ENCODE measurements around the gene LMO3. TPM values are rescaled to one million over a fixed set of nuclear protein-coding genes. Genes with fewer than 3 reads are reported as not detected.

The LMO3 gene
- total RNA-seq, 1 donor from 2014 or later: not detected

DNA sequence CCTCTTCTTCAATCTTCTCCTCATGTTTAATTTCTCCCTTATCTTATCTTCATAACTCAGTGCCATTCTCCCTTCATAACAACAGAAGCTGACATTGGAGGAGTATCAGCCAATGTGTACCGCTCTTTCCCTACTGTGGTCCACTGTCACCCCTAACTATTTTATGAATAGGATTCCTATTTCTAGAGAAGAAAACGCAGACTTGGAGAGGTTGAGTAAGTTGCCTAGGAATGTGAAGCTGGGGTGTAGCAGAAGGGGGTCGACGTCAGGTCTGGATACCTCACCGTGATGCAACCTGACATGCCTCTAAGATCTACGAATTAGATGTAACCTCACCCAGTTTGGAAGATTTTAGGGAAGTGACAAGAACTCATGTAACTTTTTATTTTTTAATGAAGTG lies 17.1 kb downstream of the LMO3 start:
- H3K4me3 ChIP-seq (ENCODE audit: low read depth, low read length): no peak overlapping the region
- TF ChIP-seq, protein P1, sequence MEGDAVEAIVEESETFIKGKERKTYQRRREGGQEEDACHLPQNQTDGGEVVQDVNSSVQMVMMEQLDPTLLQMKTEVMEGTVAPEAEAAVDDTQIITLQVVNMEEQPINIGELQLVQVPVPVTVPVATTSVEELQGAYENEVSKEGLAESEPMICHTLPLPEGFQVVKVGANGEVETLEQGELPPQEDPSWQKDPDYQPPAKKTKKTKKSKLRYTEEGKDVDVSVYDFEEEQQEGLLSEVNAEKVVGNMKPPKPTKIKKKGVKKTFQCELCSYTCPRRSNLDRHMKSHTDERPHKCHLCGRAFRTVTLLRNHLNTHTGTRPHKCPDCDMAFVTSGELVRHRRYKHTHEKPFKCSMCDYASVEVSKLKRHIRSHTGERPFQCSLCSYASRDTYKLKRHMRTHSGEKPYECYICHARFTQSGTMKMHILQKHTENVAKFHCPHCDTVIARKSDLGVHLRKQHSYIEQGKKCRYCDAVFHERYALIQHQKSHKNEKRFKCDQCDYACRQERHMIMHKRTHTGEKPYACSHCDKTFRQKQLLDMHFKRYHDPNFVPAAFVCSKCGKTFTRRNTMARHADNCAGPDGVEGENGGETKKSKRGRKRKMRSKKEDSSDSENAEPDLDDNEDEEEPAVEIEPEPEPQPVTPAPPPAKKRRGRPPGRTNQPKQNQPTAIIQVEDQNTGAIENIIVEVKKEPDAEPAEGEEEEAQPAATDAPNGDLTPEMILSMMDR (conservative IDR thresholded peaks at IDR 0.05; ENCODE audit: low read depth, low read length): no peak
- no peak for DNase-seq (ENCODE audit: low read depth)

DNA sequence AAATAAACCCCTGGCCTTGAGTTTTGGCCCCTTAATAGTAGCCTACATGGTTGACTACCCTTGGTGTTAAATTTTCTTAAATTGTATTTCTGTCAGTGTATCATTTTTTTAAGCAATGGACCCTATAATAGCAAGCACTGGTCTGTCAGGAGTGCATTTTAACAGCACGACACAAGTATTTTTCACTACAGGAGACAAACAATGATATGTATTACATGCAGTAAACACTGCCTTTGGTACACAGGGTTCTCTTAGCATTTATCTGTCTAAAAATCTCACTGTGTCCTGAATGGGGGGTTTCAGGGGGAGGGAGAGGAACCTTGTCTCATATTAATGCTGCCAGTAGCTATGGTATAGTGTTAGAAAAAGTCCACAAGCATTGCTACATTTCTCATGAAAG lies 18.4 kb downstream of the LMO3 start:
- no peak for DNase-seq (ENCODE audit: low read depth)
- H3K4me3 ChIP-seq (ENCODE audit: low read depth, low read length): no peak overlapping the region
- TF ChIP-seq, protein P1 (conservative IDR thresholded peaks at IDR 0.05; ENCODE audit: low read depth, low read length): no peak

DNA sequence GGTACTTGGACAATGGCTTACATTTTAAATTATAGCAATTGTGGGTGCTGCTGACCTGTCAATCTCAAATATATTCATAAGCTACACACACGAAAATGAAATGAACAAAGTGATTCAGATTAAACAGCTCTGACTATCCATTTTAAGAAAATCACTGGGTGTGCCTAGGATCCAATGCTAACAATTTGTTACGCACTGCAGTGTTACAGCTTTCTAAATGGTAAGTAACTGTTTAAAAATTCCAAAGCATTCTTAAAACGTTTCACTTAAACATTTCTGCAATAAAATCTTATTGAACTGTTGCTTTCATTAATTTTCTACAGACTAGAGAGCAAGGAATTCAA lies 18.9 kb downstream of the LMO3 start:
- no peak overlapping the region for H3K4me3 ChIP-seq (ENCODE audit: low read depth, low read length)
- no peak for DNase-seq (ENCODE audit: low read depth)
- TF ChIP-seq, protein P1 (conservative IDR thresholded peaks at IDR 0.05; ENCODE audit: low read depth, low read length): no peak

DNA sequence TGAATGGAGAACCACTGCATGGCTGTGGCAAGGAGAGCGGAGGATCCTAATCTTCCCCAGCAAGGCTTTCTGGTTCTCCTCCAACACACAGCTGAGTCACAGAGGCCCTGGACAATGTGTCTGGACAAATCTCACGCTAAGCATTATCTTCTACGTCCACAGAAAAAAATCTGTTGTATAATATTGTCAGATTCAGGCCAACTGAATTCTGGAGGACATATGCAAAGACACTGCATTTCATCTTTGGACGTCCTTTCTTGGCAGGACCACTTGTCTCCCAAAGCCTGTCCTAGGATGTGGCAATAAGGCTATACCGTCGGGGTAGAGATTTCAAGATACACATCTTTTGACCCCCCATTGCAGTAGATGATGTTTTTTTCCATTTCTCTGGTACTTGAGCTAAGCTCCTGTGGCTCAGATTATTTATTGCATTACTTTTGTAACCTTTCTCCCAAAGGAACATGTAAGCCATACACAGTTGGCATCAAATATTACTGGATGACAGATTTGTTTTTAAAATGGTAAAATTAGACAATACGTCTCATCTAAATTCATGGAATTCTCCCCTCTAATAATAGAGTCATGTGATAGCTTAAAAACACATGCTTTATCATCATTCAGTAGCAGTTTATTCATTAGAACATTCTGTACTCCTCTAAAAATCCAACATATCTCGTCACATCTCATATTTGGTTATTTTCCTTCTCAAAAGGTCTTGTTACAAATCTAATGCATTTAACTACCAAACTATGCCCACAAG lies 19.4 kb downstream of the LMO3 start:
- TF ChIP-seq, protein P1 (conservative IDR thresholded peaks at IDR 0.05; ENCODE audit: low read depth, low read length): no peak
- DNase-seq (ENCODE audit: low read depth): no peak
- no peak overlapping the region for H3K4me3 ChIP-seq (ENCODE audit: low read depth, low read length)

DNA sequence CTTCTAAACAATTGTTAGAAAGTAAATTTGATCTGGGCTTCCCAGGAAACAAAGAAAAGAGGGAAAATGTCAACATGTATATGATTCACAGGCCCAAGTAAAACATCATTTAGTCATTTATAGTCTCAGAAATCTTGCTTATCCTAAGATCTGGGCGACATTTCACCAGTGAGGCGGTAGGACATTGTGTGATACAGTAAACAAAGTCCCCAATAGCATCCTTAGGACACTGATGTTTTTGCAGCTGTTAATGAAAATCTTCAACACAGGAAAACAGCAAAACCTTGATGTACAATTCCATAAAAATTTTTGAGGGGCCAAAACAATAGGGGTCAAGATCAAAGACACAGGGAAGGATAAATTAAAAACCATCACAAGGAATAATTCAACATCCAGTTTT lies 20.2 kb downstream of the LMO3 start:
- H3K4me3 ChIP-seq (ENCODE audit: low read depth, low read length): no peak overlapping the region
- DNase-seq (ENCODE audit: low read depth): no peak
- TF ChIP-seq, protein P1 (conservative IDR thresholded peaks at IDR 0.05; ENCODE audit: low read depth, low read length): no peak

DNA sequence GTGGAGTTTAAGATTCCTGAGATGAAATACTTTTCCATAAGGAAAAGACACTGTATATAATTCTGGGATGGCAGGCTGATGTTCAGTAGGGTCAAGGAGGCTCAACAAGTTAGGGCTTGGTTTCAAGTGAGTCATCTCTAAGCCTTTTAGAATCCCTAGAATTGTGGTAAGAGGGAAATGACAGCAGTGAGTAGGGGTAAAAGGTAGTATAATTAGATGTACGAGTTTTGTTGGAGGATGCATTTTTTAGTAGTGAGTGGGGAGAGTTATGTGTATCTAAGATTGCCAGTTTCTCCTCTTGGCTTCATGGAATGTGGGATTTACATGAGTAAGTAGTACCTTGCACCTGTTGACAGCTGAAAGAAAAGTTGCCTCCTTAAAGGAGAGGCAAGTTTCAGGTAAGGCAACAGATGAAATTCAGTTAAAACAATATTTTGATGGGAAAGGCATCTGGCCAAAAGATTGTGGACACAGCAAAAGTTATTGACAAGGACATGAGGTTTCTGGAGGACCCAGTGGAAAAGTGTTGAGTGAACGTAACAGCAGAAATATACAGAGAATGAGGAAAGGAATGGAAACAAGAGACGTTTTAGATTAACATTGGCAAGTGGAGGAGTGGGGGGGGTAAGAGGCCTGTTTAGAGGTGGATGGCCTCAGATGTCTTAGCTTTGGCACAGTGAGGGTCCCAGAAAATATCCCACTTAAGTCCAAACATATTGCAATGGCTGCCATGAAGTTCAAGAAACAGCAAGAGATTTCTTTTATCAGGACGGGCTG lies 21.8 kb downstream of the LMO3 start:
- no peak for DNase-seq (ENCODE audit: low read depth)
- TF ChIP-seq, protein P1 (conservative IDR thresholded peaks at IDR 0.05; ENCODE audit: low read depth, low read length): no peak

More for the DNA sequence above, 21.8 kb downstream of the LMO3 start:
- no peak overlapping the region for H3K4me3 ChIP-seq (ENCODE audit: low read depth, low read length)
